ENCODE data around the gene VAPA.

DNA sequence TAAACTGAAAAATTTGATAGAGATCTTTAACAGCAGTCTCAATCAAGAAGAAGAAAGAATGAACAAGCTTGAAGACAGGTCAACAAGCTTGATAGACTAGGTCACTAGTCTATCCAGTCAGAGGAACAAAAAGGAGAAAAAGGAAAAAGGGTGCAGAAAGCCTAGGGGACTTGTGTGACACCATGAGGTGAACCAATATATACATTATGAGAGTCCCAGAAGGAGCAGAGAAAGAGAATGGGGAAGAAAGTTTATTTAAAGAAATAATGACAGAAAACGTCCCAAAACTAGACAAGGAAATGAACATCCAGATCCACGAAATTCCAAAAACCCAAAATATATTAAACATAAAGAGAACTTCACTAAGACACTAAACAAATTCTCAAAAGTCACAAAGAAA, 84.5 kb downstream of the VAPA start:
- TF ChIP-seq POLR2A (IDR thresholded peaks at IDR 0.05), result no peak
- TF ChIP-seq, protein P1, sequence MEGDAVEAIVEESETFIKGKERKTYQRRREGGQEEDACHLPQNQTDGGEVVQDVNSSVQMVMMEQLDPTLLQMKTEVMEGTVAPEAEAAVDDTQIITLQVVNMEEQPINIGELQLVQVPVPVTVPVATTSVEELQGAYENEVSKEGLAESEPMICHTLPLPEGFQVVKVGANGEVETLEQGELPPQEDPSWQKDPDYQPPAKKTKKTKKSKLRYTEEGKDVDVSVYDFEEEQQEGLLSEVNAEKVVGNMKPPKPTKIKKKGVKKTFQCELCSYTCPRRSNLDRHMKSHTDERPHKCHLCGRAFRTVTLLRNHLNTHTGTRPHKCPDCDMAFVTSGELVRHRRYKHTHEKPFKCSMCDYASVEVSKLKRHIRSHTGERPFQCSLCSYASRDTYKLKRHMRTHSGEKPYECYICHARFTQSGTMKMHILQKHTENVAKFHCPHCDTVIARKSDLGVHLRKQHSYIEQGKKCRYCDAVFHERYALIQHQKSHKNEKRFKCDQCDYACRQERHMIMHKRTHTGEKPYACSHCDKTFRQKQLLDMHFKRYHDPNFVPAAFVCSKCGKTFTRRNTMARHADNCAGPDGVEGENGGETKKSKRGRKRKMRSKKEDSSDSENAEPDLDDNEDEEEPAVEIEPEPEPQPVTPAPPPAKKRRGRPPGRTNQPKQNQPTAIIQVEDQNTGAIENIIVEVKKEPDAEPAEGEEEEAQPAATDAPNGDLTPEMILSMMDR (IDR thresholded peaks at IDR 0.05), result no peak
